Stimulated activated CD4-positive, alpha-beta T cell treated with anti-CD3 and anti-CD28 coated beads, Interleukin-15, amount 100 ng/mL, for 1 hour (primary cell): ENCODE results near the gene FEM1A.
"Not testable (repeated sequence)": the region's sequence is repeated elsewhere in the genome, so short reads cannot be mapped to it uniquely, and the experiment has no call there.

ENCODE experiments used
- DNase-seq, 2 donors: peaks; one replicate each; pipeline ENCODE4 v3.0.0-alpha.2; 2020; ENCODE audit warnings: low read depth in 1 of 2, low spot score in 1 of 2

The FEM1A gene

GRCh38 chr19:4773047-4773640 is 18.4 kb upstream of the FEM1A start:
- no peak for DNase-seq

GRCh38 chr19:4774136-4774535 is 17.4 kb upstream of the FEM1A start:
- no peak for DNase-seq

- DNase-seq, result no peak
Observed at GRCh38 chr19:4775627-4776152, 15.8 kb upstream of the FEM1A start.

GRCh38 chr19:4776436-4777211 is 14.9 kb upstream of the FEM1A start:
- DNase-seq, result no peak

GRCh38 chr19:4778124-4778523 is 13.4 kb upstream of the FEM1A start:
- not testable (repeated sequence) for DNase-seq

GRCh38 chr19:4780860-4781259 is 10.7 kb upstream of the FEM1A start:
- no peak for DNase-seq

- no peak for DNase-seq
Observed at GRCh38 chr19:4781801-4782200, 9.7 kb upstream of the FEM1A start.

- not testable (repeated sequence) for DNase-seq
Observed at GRCh38 chr19:4786412-4787016, 5.0 kb upstream of the FEM1A start.

GRCh38 chr19:4792019-4792865 is 708 bp downstream of the FEM1A start:
- not testable (repeated sequence) for DNase-seq

- DNase-seq, result not testable (repeated sequence)
Observed at GRCh38 chr19:4792866-4793195, 1.3 kb downstream of the FEM1A start.

GRCh38 chr19:4793278-4793677 is 1.7 kb downstream of the FEM1A start:
- not testable (repeated sequence) for DNase-seq

- no peak for DNase-seq
Observed at GRCh38 chr19:4794971-4795370, 3.4 kb downstream of the FEM1A start.

GRCh38 chr19:4795400-4795799 is 3.9 kb downstream of the FEM1A start:
- no peak for DNase-seq

- no peak for DNase-seq
Observed at GRCh38 chr19:4800591-4801081, 9.1 kb downstream of the FEM1A start.

GRCh38 chr19:4801085-4801619 is 9.6 kb downstream of the FEM1A start:
- DNase-seq, result no peak

GRCh38 chr19:4802711-4803110 is 11.2 kb downstream of the FEM1A start:
- no peak for DNase-seq

GRCh38 chr19:4803736-4804695 is 12.5 kb downstream of the FEM1A start:
- peak; percentile 30 to 45 for DNase-seq

- not testable (repeated sequence) for DNase-seq
Observed at GRCh38 chr19:4805140-4805539, 13.6 kb downstream of the FEM1A start.

GRCh38 chr19:4806384-4806783 is 14.8 kb downstream of the FEM1A start:
- DNase-seq, result no peak

GRCh38 chr19:4807188-4807587 is 15.7 kb downstream of the FEM1A start:
- no peak for DNase-seq
